PC-3 (cell line): ENCODE results near the gene NSMCE1. TPM values are rescaled to one million over a fixed set of nuclear protein-coding genes. Genes with fewer than 3 reads are reported as not detected.

Source experiments
- ATAC-seq: fragments of 200-7000 bp; cut with Tn5 transposase; 2 replicates; pipeline ENCODE4 v1.9.1; 2020; ENCODE audit warnings: mild to moderate bottlenecking, moderate library complexity
- BruUV-seq: library from RNA; stranded (reverse); fragments of 400-500 nt; replicated peaks from 2 replicates; lab custom pipeline; 2021; lab: Mats Ljungman, UMichigan
- CTCF ChIA-PET: fragments of 300-600 bp; sonication (Branson Sonifier 250); formaldehyde crosslinking; loops from one replicate; lab custom pipeline; 2022; ENCODE audit warnings: antibody characterized with exemption; lab: Charles Lee
- POLR2A ChIA-PET: fragments of 300-600 bp; sonication (Branson Sonifier 250); formaldehyde crosslinking; loops from one replicate; lab custom pipeline; 2022; ENCODE audit warnings: antibody characterized with exemption; ENCODE audit not compliant: unreplicated experiment; lab: Charles Lee
- DNase-seq: peaks from one replicate; pipeline ENCODE4 v3.0.0-alpha.2; 2015
- H2AFZ ChIP-seq: fragments of 300-600 bp; sonication (generic); 2 replicates; pipeline ENCODE4 v1.6.0; 2016; ENCODE audit warnings: antibody characterized with exemption, low read length
- H3F3A ChIP-seq: fragments of 300-600 bp; sonication (generic); one replicate; pipeline ENCODE4 v1.6.0; 2017; ENCODE audit warnings: antibody characterized with exemption, low read length, control low read depth, mild to moderate bottlenecking; ENCODE audit not compliant: unreplicated experiment
- H3K27ac ChIP-seq: fragments of 300-600 bp; sonication (generic); 2 replicates; pipeline ENCODE4 v1.5.1; 2016; ENCODE audit warnings: mild to moderate bottlenecking, low read length
- H3K27me3 ChIP-seq: fragments of 300-600 bp; sonication (generic); 2 replicates; pipeline ENCODE4 v1.6.1; 2016; ENCODE audit warnings: low read length, mixed read lengths
- H3K36me3 ChIP-seq: fragments of 300-600 bp; sonication (generic); 2 replicates; pipeline ENCODE4 v1.6.1; 2016; ENCODE audit warnings: low read depth, mixed run types, low read length, mixed read lengths
- H3K4me1 ChIP-seq: fragments of 300-600 bp; sonication (generic); 2 replicates; pipeline ENCODE4 v1.5.1; 2016; ENCODE audit warnings: low read length; ENCODE audit not compliant: insufficient read depth
- H3K4me2 ChIP-seq: fragments of 300-600 bp; sonication (generic); 2 replicates; pipeline ENCODE4 v1.6.0; 2016; ENCODE audit warnings: low read length
- H3K4me3 ChIP-seq: fragments of 300-600 bp; sonication (generic); 2 replicates; pipeline ENCODE4 v1.5.1; 2016; ENCODE audit warnings: mild to moderate bottlenecking, low read length, mixed read lengths
- H3K79me2 ChIP-seq: fragments of 300-600 bp; sonication (generic); 2 replicates; pipeline ENCODE4 v1.6.1; 2017; ENCODE audit warnings: low read length, mixed read lengths
- H3K9ac ChIP-seq: fragments of 300-600 bp; sonication (generic); 2 replicates; pipeline ENCODE4 v1.6.0; 2016; ENCODE audit warnings: mild to moderate bottlenecking, low read length
- H3K9me2 ChIP-seq: fragments of 300-600 bp; sonication (generic); replicated peaks from 2 replicates; pipeline ENCODE4 v1.6.1; 2016; ENCODE audit warnings: mixed run types, low read length, mixed read lengths
- H3K9me3 ChIP-seq: fragments of 300-600 bp; sonication (generic); 2 replicates; pipeline ENCODE4 v1.6.1; 2016; ENCODE audit warnings: low read length, mixed read lengths
- H4K20me1 ChIP-seq: fragments of 300-600 bp; sonication (generic); 2 replicates; pipeline ENCODE4 v1.6.1; 2016; ENCODE audit warnings: low read length, mixed read lengths
- EZH2 ChIP-seq: fragments of 300-600 bp; sonication (generic); IDR thresholded peaks from one replicate; pipeline ENCODE4 v1.6.1; 2017; ENCODE audit warnings: antibody characterized with exemption, mild to moderate bottlenecking, low read length; ENCODE audit not compliant: unreplicated experiment
- EZH2phosphoT487 ChIP-seq: fragments of 300-600 bp; sonication (generic); IDR thresholded peaks from 2 replicates; pipeline ENCODE4 v1.6.1; 2018; ENCODE audit warnings: mild to moderate bottlenecking, antibody characterized with exemption, low read length, borderline replicate concordance
- intact Hi-C: fragments of 100-400 bp; cut with micrococcal nuclease; formaldehyde crosslinking; loops from 2 replicates; pipeline ENCODE4 v1.9.0; 2023
- total RNA-seq: library from RNA; depleted of rRNA; stranded (reverse); fragments of >200 nt; gene quantifications from 2 replicates; pipeline ENCODE4 v1.2.3, GENCODE V29; 2014
- TF ChIP-seq, protein P1 (sequence below): fragments of 300-600 bp; sonication (generic); conservative IDR thresholded peaks from 2 replicates; pipeline ENCODE4 v1.5.1; 2017; ENCODE audit warnings: antibody characterized with exemption, low read depth, mild to moderate bottlenecking, low read length

The NSMCE1 gene
- total RNA-seq, 1 experiment from 2014 or later = 32.5 TPM

DNA sequence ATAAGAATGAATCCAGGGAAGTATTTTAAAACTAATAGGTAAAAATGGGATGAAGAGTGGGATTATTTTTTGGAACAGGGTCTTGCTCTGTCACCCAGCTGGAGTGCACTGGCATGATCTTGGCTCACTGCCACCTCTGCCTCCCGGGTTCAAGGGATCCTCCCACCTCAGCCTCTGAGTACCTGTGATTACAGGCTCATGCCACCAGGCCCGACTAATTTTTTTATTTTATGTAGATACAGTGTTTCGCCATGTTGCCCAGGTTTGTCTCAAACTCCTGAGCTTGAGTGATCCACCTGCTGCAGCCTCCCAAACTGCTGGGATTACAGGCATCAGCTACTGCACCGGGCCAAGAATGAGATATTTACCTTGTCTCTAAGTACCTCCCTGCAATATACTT lies 22.1 kb downstream of the NSMCE1 start:
- H3K4me2 ChIP-seq = peak overlapping the region; percentile 30; the same call in 1 of the 2 replicates
- peaks cover 22% of the 10 kb centered on the region for H3K79me2 ChIP-seq
- intact Hi-C loops = no loop called here
- no TSS peak for BruUV-seq
- ChIA-PET CTCF (no interaction called here), POLR2A (no interaction called here)
- no peaks in the 10 kb centered on the region for H3F3A ChIP-seq
- H3K36me3 ChIP-seq = no peaks in the 10 kb centered on the region
- peaks cover 53% of the 10 kb centered on the region for H3K4me1 ChIP-seq
- ATAC-seq (no peak), DNase-seq (no peak)
- H3K4me3 ChIP-seq = no peak overlapping the region
- H3K9me3 ChIP-seq = no peaks in the 10 kb centered on the region
- H3K27me3 ChIP-seq = no peaks in the 10 kb centered on the region
- peak overlapping the region; percentile 36; the same call in 1 of the 2 replicates for H3K9ac ChIP-seq
- H4K20me1 ChIP-seq = no peaks in the 10 kb centered on the region
- no peak for TF ChIP-seq EZH2phosphoT487
- TF ChIP-seq, protein P1, sequence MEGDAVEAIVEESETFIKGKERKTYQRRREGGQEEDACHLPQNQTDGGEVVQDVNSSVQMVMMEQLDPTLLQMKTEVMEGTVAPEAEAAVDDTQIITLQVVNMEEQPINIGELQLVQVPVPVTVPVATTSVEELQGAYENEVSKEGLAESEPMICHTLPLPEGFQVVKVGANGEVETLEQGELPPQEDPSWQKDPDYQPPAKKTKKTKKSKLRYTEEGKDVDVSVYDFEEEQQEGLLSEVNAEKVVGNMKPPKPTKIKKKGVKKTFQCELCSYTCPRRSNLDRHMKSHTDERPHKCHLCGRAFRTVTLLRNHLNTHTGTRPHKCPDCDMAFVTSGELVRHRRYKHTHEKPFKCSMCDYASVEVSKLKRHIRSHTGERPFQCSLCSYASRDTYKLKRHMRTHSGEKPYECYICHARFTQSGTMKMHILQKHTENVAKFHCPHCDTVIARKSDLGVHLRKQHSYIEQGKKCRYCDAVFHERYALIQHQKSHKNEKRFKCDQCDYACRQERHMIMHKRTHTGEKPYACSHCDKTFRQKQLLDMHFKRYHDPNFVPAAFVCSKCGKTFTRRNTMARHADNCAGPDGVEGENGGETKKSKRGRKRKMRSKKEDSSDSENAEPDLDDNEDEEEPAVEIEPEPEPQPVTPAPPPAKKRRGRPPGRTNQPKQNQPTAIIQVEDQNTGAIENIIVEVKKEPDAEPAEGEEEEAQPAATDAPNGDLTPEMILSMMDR = no peak
- no peak for TF ChIP-seq EZH2
- H2AFZ ChIP-seq = no peak overlapping the region
- H3K9me2 ChIP-seq = no peaks in the 10 kb centered on the region
- peak overlapping the region; percentile 80 for H3K27ac ChIP-seq

- no peaks in the 10 kb centered on the region for H3F3A ChIP-seq
- ATAC-seq = peak; percentile 79
- TF ChIP-seq EZH2phosphoT487 (no peak), EZH2 (no peak)
- TF ChIP-seq, protein P1 = no peak
- CTCF ChIA-PET = no interaction called here
- intact Hi-C loops = no loop called here
- no peaks in the 10 kb centered on the region for H4K20me1 ChIP-seq
- H3K36me3 ChIP-seq = no peaks in the 10 kb centered on the region
- peak; percentile 83 for DNase-seq
- no peak overlapping the region; the same call in 1 of the 2 replicates for H2AFZ ChIP-seq
- H3K27ac ChIP-seq = peak overlapping the region; percentile 80
- no TSS peak for BruUV-seq
- no peaks in the 10 kb centered on the region for H3K9me2 ChIP-seq
- no peaks in the 10 kb centered on the region for H3K9me3 ChIP-seq
- peaks cover 22% of the 10 kb centered on the region for H3K79me2 ChIP-seq
- POLR2A ChIA-PET = interaction anchor here (0.7 kb wide), 1 partner anchor 217 kb away, joined by 3 read pairs; no protein-coding TSS in a partner anchor
- peak overlapping the region; percentile 36; the same call in 1 of the 2 replicates for H3K9ac ChIP-seq
- H3K4me2 ChIP-seq = peak overlapping the region; percentile 59
- no peaks in the 10 kb centered on the region for H3K27me3 ChIP-seq
- no peak overlapping the region for H3K4me3 ChIP-seq
- peaks cover 59% of the 10 kb centered on the region for H3K4me1 ChIP-seq
These were observed 23.0 kb downstream of the NSMCE1 start for GRCh38 chr16:27245276-27246172.

- no TSS peak for BruUV-seq
- POLR2A ChIA-PET = no interaction called here
These were observed 24.2 kb downstream of the NSMCE1 start for GRCh38 chr16:27244363-27244755.

More at GRCh38 chr16:27244363-27244755, 24.2 kb downstream of the NSMCE1 start:
- Histone ChIP-seq H3F3A (no peaks in the 10 kb centered on the region), H3K4me1 (peaks cover 53% of the 10 kb centered on the region), H3K27ac (no peak overlapping the region), H3K9me3 (no peaks in the 10 kb centered on the region), H3K4me2 (no peak overlapping the region), H3K36me3 (no peaks in the 10 kb centered on the region), H3K9ac (no peak overlapping the region), H3K9me2 (no peaks in the 10 kb centered on the region), H3K4me3 (no peak overlapping the region), H3K27me3 (no peaks in the 10 kb centered on the region), H2AFZ (no peak overlapping the region), H4K20me1 (no peaks in the 10 kb centered on the region), H3K79me2 (peaks cover 22% of the 10 kb centered on the region)
- CTCF ChIA-PET = no interaction called here
- ATAC-seq (no peak), DNase-seq (no peak)
- intact Hi-C loops = no loop called here
- TF ChIP-seq EZH2 = no peak
- TF ChIP-seq EZH2phosphoT487 = no peak
- TF ChIP-seq, protein P1 = no peak
